Dermis blood vessel endothelial cell (primary cell): ENCODE measurements around the gene SUN2. TPM values are rescaled to one million over a fixed set of nuclear protein-coding genes. Genes with fewer than 3 reads are reported as not detected.

Experiments
- DNase-seq: peaks from one replicate; pipeline ENCODE4 v3.0.0; 2010
- total RNA-seq: library from RNA; depleted of rRNA; stranded (reverse); fragments of >200 nt; gene quantifications from 2 replicates; pipeline ENCODE4 v1.2.3, GENCODE V29; 2014

The SUN2 gene
- total RNA-seq, 1 donor from 2014 or later: 186 TPM

DNA sequence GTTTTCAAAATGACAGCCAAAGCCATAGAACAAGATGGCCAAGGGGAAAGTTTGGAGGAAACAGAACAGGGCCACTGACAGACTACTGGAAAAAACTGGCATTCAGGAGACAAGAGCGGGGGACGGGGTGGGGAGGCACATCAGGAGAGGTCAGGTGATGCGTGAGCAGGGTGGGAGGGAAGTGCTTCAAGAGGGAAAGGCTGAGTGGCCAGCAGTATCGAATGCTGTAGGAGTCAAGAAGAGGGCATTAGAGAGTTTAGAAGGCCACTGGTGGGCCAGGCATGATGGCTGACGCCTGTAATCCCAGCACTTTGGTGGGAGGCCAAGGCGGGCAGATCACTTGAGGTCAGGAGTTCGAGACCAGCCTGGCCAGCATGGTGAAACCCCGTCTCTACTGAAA, 41.9 kb downstream of the SUN2 start:
- DNase-seq: no peak

DNA sequence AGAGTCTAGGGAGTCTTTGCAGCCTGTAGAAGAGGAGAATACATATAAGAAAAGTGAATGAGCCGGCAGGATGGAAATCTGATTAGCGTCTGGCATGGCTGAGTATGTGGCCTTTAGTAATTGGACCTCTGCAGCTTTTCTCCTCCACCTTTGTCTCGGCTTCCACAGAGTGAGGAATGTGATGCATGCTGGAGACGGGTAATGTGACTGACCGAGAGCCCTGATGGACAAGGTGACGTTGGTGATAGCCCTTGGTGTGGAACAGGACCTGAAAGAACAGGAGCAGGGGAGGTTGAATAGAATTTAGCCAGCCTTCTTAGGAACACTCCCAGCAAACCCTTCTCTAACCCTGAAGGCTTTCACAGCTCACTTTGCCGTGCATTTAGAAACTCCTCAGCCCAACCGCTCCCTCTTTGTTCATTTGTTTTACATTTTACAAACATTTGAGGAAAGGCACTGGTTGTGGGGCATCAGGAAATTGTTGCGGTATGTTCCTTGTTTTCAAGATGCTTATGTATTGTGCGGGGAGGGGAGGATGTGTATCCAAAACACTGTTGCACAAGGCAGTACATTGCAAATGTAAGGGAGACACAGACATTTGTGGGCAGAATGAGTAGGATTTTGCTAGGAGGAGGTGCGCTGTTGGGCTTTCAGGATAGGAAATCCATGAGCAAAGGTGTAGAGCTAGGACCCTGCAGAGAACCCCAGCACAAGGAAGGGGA, 43.2 kb downstream of the SUN2 start:
- no peak for DNase-seq

GRCh38 chr22:38710866-38711265, 44.9 kb downstream of the SUN2 start:
- DNase-seq: no peak

- no peak for DNase-seq
Observed at GRCh38 chr22:38710351-38710750, 45.4 kb downstream of the SUN2 start.

GRCh38 chr22:38709306-38709705, 46.5 kb downstream of the SUN2 start:
- DNase-seq: peak; percentile 56

DNA sequence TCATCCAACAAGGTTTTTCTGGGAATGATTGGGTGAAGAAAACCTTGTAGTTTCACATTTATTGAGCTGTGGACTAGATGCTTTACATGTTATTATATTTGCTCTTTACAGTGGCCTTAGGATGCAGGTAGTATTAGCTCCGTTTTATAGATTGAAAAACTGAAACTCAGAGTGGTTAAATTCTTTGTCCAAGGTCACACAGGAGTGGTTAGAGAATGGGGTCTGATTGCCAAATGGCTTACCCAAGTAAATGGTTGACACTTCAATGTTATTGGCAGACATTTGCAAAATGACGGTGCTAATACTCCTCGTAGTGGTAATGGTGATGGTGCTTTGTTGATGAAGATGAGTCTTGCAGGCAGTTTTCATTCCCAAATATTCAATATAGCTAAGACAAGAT, 47.8 kb downstream of the SUN2 start:
- no peak for DNase-seq

DNA sequence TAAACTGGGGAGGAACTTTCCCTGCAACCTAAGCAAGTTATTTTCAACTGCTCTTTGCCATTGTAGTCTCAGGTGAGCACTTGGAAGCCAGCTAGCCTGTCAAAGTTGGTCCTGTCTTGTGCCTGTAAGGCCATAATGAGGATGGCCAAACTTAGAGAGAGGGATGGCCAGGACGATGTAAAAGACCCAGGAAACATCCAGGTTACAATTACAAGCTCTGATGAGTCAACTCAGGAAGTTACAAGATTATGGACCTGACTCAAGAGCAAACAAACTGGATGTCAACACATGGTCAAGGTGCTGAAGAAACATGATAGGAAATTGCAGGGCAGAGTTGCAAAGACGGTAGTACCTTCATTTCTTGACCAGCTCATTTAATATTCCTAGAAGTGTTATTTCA, 48.5 kb downstream of the SUN2 start:
- DNase-seq: no peak

DNA sequence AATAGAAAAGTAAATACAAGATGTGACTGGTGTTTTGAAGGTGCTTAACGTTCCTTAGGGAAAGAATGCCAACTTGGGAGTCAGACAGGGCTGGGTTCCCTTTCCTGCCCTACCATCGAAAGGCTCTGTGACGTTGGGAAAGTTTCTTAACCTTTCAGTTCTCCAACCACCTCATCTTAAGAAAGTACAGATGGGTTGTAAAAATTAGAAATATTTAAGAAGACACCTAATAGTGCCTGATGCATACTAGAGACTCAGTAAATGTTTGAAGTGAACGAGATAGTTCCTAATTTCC, 49.0 kb downstream of the SUN2 start:
- no peak for DNase-seq

- peak; percentile 53 for DNase-seq
Observed at GRCh38 chr22:38706101-38706900, 49.5 kb downstream of the SUN2 start.

DNA sequence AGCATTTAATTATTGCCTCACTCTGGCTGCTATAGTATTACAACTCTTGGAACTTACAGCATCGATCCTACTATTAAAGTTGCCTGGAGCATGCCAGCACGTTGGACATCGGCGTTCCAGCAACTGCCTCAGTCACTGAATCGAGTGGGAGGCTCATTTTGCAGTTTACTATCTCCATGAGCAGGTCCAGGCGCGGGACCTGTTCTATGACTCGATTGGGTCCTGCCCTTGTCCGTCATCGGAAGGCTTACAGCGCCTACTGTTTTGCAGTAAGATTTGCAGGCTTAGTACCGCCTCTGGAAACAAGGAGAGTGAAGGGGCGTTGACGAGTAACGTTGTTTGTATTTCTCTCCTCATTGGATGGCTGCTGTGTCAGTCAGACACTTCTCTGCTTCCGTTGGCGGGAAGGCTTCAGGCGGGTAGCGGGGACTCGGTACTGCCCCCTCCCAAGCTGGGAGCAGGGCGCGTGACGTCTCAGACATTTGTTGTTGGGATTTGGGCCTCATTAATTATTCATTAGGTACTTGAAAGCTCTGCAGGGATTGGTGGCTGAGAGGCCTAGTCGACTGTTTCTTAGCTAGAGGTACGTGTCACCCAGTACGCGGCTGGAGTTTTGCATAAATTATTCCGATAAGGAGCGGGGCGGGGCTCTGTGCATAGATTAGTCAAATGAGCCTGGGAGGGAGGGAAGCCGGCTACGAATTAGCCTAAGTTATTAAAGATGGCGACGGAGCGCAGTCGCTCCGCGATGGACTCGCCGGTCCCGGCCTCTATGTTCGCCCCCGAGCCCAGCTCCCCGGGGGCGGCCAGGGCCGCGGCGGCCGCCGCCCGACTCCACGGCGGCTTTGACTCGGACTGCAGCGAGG, 50.3 kb downstream of the SUN2 start, which contains the start of gene GTPBP1:
TSS of gene GTPBP1 (plus strand) at position 710 of the 866 bp plus-strand sequence. CDS start at position 722, 12 bp downstream.
- peak; percentile 100 for DNase-seq

- peak; percentile 39 for DNase-seq
Observed at GRCh38 chr22:38704654-38705234, 51.1 kb downstream of the SUN2 start.

DNA sequence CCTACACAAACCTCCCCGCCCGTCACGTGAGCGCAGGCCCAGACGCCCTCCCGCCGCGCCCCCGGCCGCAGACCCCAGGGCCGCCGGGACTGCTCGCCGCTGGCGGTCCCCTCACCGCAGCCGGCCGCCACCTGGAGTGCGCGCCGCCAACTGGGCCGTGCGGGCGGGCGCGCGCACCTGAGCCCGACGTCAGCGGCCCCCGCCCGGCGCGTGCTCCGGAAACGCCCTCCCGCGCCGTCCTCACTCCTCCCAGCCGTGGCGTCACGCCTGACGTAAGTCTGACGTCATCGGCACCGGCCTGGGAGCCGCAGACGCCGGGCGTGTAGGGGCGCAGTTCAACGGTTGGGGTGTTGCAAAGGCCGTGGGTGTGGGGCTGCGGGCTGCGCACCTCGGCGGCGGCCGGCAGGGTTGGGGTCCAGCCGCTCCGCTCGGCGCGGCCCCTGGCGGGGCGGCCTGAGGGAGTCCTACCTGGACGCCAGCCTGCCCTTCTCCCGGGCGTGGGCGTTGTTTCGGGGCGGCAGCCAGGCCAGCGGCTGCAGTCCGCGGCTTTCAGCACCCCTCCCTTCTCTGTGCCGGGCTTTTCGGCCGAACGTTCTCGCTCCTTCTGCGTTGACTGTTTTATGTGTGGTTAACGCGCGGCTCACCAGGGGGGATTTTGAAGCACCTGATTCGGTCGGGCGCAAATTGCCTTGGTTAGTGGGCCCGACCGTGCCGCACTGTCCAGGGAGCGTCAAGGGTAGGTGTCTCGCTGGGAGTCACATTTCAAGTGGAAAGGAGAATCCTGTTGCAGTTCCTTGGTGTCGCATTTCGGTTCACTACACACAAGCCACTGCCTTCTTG, 54.8 kb downstream of the SUN2 start, which contains the start of gene JOSD1:
TSS of gene JOSD1 (minus strand) at position 155 of the 840 bp plus-strand sequence. CDS start 956 bp downstream, outside the sequence.
- peak; percentile 97 for DNase-seq

GRCh38 chr22:38700270-38700788, 55.5 kb downstream of the SUN2 start:
- no peak for DNase-seq

DNA sequence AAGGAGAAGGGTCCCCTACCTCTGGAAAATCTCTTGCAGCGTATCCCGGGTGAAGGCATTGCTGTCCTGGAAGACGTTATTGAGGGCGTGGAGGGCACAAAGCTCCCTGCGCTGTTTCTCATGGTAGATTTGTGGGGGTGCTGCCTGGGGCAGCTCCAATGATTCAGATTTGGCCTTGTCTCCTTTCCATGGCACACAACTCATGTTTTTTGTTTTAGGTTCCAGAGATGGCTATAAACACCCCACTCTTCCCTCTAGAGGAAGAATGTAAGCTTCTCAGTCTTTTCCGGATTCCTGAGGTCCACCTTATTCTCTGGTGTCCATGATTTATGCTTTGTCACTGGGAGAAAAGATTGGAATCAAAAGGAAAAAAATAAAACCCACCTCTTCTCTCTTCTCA, 56.0 kb downstream of the SUN2 start:
- DNase-seq: peak; percentile 39

DNA sequence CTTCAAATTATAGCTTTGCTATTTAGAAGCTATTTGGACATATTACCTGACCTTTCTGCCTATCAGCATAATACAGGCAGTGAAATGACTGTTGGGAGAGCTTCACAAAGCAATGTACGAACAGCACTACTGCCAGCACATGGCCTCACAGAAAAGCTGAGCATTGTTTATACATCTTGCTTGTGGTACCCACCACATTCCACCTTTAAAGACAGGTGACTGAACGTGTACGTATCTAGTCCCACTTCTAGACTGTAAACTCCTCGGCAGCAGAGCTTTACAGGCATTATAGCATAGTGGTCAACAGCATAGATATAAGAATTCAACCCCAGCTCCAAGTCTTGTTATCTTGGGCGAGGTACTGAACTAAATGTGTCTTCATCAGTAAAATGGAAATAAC, 56.7 kb downstream of the SUN2 start:
- DNase-seq: no peak

DNA sequence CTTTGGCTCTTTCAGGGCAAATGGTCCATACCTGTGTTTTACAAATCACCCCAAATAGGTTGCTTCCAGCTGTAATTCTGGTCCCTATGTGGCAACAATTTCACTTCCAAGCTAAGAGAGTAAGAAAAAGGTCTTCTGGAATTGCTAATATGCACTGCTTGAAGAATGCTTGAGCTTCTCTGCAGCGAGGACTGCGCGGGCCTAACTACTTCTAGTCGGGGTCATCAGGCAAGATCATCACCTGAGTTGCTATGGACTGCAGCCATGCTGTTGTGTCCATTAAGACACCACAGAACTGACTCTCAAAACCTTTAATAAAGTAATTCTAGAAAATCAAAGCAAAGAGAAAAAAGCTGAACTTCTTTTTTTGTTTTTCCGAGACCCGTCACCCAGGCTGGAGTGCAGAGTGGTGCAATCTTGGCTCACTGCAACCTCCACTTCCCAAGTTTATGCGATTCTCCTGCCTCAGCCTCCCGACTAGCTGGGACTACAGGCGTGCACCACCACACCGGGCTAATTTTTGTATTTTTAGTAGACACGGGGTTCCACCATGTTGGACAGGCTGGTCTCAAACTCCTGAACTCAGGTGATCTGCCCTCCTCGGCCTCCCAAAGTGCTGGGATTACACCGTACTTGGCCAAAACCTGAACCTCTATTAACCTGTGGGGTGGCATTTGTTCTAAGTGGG, 57.2 kb downstream of the SUN2 start:
- no peak for DNase-seq

- DNase-seq: peak; percentile 49
Observed at GRCh38 chr22:38697425-38698089, 58.2 kb downstream of the SUN2 start.

DNA sequence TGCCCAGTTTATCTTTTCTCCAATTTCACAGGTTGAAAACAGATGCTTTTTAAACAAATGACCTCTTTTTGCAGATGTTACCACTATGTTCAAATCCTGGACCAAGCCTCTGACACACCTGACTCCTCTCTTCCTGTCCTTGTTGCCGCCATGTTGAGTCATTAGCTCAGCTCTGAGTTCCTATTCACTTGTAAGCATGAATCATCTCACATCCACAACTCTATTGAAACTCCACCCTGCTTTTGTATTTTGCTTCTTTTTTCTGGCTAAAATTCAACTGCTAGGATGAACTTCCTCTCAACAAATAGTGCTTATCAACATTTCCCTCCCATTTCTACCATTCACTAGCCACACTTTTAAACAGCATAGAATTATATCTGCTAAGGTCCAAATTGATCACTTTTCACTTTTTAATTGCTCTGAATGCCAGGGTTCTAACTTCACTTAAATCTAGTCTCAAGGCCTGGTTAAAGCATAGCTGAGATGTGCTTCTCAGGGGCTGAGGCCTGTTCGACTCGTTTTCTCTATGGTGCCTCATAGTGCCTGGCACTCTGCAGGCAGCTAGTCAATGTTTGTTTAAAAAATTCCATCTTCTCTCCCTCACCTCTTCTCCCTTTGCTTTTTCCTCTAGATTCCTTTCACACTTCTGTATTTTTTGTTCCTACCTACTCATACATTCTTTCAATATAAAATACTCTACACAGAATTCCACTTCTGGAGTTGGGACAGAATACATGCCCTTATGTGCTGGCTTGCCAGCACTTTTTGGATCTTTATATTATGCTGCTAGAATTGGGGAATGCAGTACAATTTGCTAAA, 59.0 kb downstream of the SUN2 start:
- peak; percentile 92 for DNase-seq

- DNase-seq: peak; percentile 42
Observed at GRCh38 chr22:38694940-38695339, 60.9 kb downstream of the SUN2 start.
